MV-4-11 (cell line): ENCODE data around the gene CDC42EP4.
A peak's percentile ranks its signal among the peaks of the same experiment; 100 is the strongest.

Experiments
- DNase-seq: peaks from one replicate; lab custom pipeline; 2025; lab: John Stamatoyannopoulos, UW

CDC42EP4 gene

GRCh38 chr17:73311781-73312641 lies at the start of gene CDC42EP4:
Gene CDC42EP4 (minus strand): TSS chr17:73312001. CDS start chr17:73286500, 25,501 bp downstream.
- peak; percentile 84 for DNase-seq

DNA sequence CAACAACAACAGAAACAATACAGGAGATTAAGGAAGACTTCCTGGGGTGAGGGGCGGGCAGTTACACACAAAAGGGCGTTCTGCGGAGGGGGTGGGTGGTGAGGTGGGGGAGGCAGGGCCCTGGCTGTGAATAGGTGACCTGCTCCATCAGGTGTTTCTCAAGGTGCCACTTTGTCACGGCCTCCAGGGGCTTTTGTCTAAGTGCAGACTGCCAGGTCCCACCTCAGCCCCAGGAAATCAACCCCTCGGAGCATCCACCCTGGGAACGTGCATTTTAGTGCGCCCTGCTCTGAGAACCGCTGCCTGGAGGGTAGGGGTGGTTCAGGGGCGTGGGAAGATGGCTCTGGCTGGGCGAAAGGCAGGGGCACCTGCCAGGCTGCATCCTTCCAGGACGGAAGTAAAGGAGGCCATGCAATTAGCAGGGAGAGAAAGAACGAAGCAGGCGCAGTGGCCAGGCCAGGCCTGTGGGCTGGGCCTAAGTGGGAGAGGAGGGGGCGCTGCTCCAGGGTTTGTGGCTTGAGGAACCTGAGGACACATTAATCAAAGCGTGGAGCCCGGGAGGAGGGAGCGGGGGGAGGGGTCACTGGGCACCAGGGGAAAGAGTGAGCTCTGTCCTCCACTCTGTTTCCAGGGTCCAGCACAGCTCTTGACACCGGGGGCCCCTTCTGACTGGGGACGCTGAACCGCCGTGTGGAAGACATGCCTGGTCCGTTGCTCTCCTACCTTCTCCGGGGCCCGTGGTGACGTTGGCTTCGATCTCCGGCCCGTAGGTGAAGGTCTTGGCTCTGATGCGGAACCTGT lies 49.4 kb upstream of the CDC42EP4 start:
- no peak for DNase-seq

DNA sequence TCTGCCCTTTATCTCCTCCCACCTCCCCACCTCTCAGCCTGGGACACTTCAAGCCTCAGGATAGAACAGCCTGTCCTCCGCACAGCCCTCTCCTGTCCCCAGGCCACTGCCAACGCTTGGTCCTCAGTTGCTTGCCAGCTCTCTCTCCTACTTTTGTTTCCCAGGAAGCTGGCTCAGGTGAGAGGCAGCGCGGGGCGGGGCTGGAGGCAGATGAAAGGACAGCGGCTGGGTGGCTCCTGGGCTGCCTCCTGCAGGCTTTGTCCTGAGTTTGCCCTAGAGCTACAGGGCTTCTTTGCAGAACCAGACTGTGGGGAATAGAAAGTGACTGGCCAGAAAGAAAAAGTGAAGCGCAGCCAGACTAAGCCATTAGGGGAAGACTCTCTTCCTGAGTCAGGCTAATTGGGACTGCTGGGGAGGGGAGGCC lies 48.2 kb upstream of the CDC42EP4 start:
- DNase-seq, result peak; percentile 21

DNA sequence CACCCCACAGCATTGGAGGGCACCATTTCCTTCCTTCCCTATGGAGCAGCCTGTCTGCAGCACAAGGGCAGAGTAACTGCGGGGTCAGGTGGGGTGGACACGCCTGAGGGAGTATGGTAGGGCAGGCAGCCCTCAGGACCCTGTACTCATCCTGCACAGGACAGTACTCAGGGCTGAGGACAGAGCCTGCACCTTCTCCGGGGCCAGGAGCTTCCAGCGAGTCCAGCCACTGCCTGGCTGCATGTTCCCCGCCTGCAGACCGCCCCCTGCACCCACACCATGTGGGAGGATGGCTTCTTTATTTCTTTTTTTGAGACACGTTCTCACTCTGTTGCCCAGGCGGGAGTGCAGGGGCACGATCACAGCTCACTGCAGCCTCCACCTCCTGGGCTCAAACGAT lies 47.6 kb upstream of the CDC42EP4 start:
- no peak for DNase-seq

- no peak for DNase-seq
These were observed 46.9 kb upstream of the CDC42EP4 start for GRCh38 chr17:73358668-73359067.

DNA sequence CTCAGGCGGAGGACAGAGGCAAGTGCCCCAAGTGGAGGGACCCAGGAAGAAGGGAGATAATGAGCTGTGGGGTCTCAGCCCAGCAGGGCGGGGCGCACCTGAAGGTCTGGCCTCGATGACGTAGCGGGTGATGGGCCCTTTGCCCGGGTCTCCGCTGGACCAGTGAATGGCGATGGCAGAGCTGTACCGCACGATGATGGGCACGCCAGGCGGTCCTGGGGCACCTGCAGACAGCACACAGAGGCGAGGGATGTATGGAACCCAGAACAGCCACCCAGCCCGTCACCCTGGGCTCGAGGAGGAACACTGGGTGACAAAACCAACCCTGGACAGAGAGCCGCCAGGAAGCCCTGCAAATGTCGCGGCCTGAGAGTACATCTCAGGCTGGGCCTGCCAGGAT lies 46.2 kb upstream of the CDC42EP4 start:
- DNase-seq, result no peak

GRCh38 chr17:73357318-73357717 lies 45.5 kb upstream of the CDC42EP4 start:
- DNase-seq, result no peak

DNA sequence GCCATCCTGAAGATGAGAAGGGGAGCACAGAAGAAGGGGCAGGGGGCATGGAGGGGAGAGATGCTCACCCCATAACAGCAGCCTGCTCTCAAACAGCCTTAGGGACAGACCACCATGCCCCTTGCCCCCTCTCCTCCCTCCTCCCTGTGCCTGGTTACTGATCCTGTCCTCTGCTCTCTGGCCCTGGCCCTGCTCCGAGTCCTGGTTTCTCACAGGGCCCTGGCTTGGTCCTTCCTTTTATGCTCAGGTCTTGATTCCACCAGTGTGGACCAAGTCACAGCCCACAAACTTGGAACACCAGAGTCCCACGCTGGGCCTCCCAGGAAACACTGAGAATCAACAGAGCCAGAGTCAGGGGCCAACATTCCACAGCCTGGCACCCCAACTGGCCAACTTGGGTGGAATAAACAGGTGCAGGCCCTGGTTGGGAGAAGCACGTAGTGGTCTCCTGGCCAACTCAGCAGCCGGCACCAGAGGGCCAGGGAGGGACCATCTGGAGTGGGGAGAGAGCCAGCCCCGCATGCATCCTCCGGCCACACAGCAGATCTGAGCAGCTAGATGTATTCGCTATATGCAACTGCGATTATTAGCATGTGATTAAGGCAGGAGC lies 44.9 kb upstream of the CDC42EP4 start:
- DNase-seq, result no peak

GRCh38 chr17:73354423-73355284 lies 42.9 kb upstream of the CDC42EP4 start:
- no peak for DNase-seq

GRCh38 chr17:73352261-73352660 lies 40.5 kb upstream of the CDC42EP4 start:
- DNase-seq, result no peak

DNA sequence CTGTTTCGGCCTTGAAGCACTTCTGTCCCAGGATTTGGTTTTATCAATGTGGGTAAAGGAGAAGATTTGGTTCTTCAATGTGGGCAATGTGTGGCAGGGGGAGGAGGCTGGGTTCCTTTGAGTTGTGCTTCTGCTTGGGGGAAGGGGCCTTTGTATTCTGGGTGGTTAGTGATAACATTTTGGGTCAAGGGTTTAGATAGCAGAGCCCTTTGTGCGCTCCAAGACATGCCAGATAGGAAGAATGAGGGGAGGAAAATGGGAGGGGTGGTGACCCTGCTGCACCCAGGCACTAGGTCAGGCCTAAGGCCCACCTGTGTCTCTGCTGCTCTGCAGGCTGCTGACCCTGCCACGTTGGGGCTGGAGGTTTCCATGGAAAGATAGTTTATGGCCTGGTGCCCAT lies 40.0 kb upstream of the CDC42EP4 start:
- DNase-seq, result no peak

DNA sequence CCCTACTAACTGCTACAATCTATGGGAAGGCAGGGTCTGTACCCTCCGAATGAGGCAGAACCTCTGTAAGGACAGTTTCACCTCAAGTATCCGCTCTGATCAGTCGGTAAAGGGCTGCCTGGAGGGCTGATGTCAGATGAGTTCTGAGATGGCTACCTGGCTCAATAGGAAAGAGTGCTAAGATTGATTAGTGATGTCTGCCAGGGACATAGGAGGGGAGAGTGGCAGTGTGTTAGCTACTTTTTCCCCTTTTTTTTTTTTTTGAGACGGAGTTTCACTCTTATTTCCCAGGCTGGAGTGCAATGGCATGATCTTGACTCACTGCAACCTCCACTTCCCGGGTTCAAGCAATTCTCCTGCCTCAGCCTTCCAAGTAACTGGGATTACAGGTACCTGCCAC lies 39.1 kb upstream of the CDC42EP4 start:
- no peak for DNase-seq

DNA sequence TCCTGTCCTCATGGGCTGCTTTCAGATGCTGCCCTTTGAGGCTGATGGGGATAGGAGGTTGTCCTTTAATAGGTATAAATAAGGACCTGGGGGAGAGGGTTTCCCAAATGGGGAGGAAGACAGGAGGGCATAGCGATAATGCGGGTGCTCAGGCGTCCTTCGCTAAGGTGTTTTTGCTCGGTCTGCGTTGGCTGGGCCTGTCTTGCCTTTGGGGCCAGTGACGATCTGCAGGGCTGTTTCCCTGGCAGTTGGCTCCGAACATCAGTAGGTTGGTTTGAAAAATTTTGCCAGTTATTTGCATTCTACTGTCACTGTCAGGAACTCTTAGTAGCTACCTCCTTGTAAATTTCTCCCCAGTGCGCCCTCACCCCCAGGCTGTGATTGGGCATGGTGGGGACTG lies 37.8 kb upstream of the CDC42EP4 start:
- DNase-seq, result no peak

- no peak for DNase-seq
These were observed 37.3 kb upstream of the CDC42EP4 start for GRCh38 chr17:73349138-73349537.

DNA sequence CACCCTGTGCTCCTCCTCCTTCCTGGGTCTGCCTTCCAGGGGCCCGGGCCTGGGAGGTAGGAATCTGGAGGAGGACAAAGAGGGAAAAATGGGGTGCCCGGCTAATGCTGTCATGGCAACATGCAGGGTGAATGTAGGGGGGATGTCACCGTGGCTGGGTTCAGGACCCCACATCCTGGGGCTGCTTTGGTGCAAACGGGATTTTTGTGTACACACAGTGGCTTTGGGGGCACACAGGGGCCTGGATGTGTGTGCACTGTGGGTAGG lies 37.0 kb upstream of the CDC42EP4 start:
- no peak for DNase-seq

- no peak for DNase-seq
These were observed 36.4 kb upstream of the CDC42EP4 start for GRCh38 chr17:73348018-73348828.

DNA sequence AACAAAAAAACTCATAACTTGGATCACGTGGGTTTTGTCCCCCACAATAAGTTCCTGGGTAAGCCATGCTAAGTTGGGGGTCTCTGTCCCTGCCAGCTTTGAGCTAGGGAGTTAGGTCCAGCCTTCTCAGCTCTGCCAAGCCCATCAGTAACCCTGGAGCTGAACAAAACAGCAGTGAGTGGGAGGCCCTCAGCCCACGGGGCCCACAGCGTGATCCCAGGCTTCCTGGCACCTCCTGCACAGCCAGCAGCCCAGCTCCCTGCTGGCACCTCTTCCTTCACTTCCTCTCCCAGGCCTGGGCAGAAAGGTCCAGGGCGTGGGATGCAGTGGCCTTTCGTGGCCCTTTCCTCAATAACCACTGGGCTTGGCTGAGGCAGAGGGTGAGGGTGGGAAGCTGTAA lies 35.5 kb upstream of the CDC42EP4 start:
- DNase-seq, result no peak

- no peak for DNase-seq
These were observed 34.8 kb upstream of the CDC42EP4 start for GRCh38 chr17:73346501-73347162.

GRCh38 chr17:73343739-73344454 lies 32.1 kb upstream of the CDC42EP4 start:
- DNase-seq, result no peak

GRCh38 chr17:73343168-73343634 lies 31.4 kb upstream of the CDC42EP4 start:
- DNase-seq, result no peak
